Cardiac fibroblast (primary cell): ENCODE data around the gene GNAS.

Experiments
- DNase-seq, 2 donors: peaks; one replicate each; pipeline versions ENCODE4 v3.0.0 to v3.0.0-alpha.2; 2010; ENCODE audit warnings: low read depth in 2 of 2
- H3K4me3 ChIP-seq, 2 donors: replicated peaks in 1 of 2; 1 replicate in 1 of 2; 2 replicates in 1 of 2; pipeline ENCODE4 v1.5.1; 2011; ENCODE audit warnings: low read depth in 2 of 2, low read length in 2 of 2, mild to moderate bottlenecking in 2 of 2, moderate library complexity in 1 of 2
- CTCF ChIP-seq: IDR thresholded peaks from one replicate; pipeline ENCODE4 v1.5.1; 2011; ENCODE audit warnings: low read depth, mild to moderate bottlenecking, low read length, inconsistent platforms

The GNAS gene

GRCh38 chr20:58841539-58842264, 10.8 kb upstream of the GNAS start:
- DNase-seq, result peak in 1 of 2 donors; percentile 2
- TF ChIP-seq CTCF, result no peak
- no peak overlapping the region for H3K4me3 ChIP-seq

- H3K4me3 ChIP-seq, result no peak overlapping the region
- TF ChIP-seq CTCF, result no peak
- no peak for DNase-seq
Observed at GRCh38 chr20:58842276-58842675, 10.2 kb upstream of the GNAS start.

GRCh38 chr20:58843128-58843556, 9.4 kb upstream of the GNAS start:
- H3K4me3 ChIP-seq, result no peak overlapping the region
- TF ChIP-seq CTCF, result no peak
- no peak for DNase-seq

GRCh38 chr20:58845706-58846105, 6.8 kb upstream of the GNAS start:
- no peak for DNase-seq
- H3K4me3 ChIP-seq, result no peak overlapping the region
- no peak for TF ChIP-seq CTCF

- no peak for DNase-seq
- H3K4me3 ChIP-seq, result no peak overlapping the region
- no peak for TF ChIP-seq CTCF
Observed at GRCh38 chr20:58847463-58847862, 5.1 kb upstream of the GNAS start.

- H3K4me3 ChIP-seq, result peak within 1 kb of the TSS; percentile 71 to 78
- no peak for TF ChIP-seq CTCF
- peak; percentile 86 to 94 for DNase-seq
Observed at GRCh38 chr20:58850693-58851174, 1.8 kb upstream of the GNAS start, which contains the start of gene GNAS-AS1. Gene GNAS-AS1, minus strand, starts transcription at chr20:58850902.
